Measurements from ENCODE around the gene THSD4.

THSD4 gene

GRCh38 chr15:71706461-71707229, 591.4 kb downstream of the THSD4 start:
- no peak for TF ChIP-seq CTCF (conservative IDR thresholded peaks at IDR 0.05; ENCODE audit: control insufficient read depth, insufficient read depth, low read depth, low read length)
- no peak for DNase-seq (ENCODE audit: low read depth)
- no peak overlapping the region for H3K4me3 ChIP-seq (ENCODE audit: control insufficient read depth, low read depth, low read length)

- no peak overlapping the region for H3K4me3 ChIP-seq (ENCODE audit: control insufficient read depth, low read depth, low read length)
These were observed 592.2 kb downstream of the THSD4 start for GRCh38 chr15:71707230-71708050.

GRCh38 chr15:71708051-71708429, 592.8 kb downstream of the THSD4 start:
- H3K4me3 ChIP-seq (ENCODE audit: control insufficient read depth, low read depth, low read length) = no peak overlapping the region
- TF ChIP-seq CTCF (conservative IDR thresholded peaks at IDR 0.05; ENCODE audit: control insufficient read depth, insufficient read depth, low read depth, low read length) = no peak
- peak; percentile 26 for DNase-seq (ENCODE audit: low read depth)

More at GRCh38 chr15:71707230-71708050, 592.2 kb downstream of the THSD4 start:
- DNase-seq (ENCODE audit: low read depth) = peak; percentile 52
- TF ChIP-seq CTCF (conservative IDR thresholded peaks at IDR 0.05; ENCODE audit: control insufficient read depth, insufficient read depth, low read depth, low read length) = no peak

GRCh38 chr15:71708741-71709140, 593.5 kb downstream of the THSD4 start:
- DNase-seq (ENCODE audit: low read depth) = peak; percentile 34
- H3K4me3 ChIP-seq (ENCODE audit: control insufficient read depth, low read depth, low read length) = no peak overlapping the region
- no peak for TF ChIP-seq CTCF (conservative IDR thresholded peaks at IDR 0.05; ENCODE audit: control insufficient read depth, insufficient read depth, low read depth, low read length)

- no peak for DNase-seq (ENCODE audit: low read depth)
- no peak for TF ChIP-seq CTCF (conservative IDR thresholded peaks at IDR 0.05; ENCODE audit: control insufficient read depth, insufficient read depth, low read depth, low read length)
- no peak overlapping the region for H3K4me3 ChIP-seq (ENCODE audit: control insufficient read depth, low read depth, low read length)
These were observed 594.6 kb downstream of the THSD4 start for GRCh38 chr15:71709808-71710418.

GRCh38 chr15:71712182-71712581, 596.9 kb downstream of the THSD4 start:
- no peak overlapping the region for H3K4me3 ChIP-seq (ENCODE audit: control insufficient read depth, low read depth, low read length)
- DNase-seq (ENCODE audit: low read depth) = no peak
- no peak for TF ChIP-seq CTCF (conservative IDR thresholded peaks at IDR 0.05; ENCODE audit: control insufficient read depth, insufficient read depth, low read depth, low read length)
